AG09319 (cell line): Measurements from ENCODE around the gene ADA.
A peak's percentile ranks its signal among the peaks of the same experiment; 100 is the strongest.

ENCODE experiments used
- DNase-seq: peaks from one replicate; pipeline ENCODE4 v3.0.0-alpha.2; 2010; ENCODE audit warnings: low read depth; ENCODE audit errors: extremely low read depth
- TF ChIP-seq, protein P1 (sequence below): IDR thresholded peaks from 2 replicates; pipeline ENCODE4 v1.5.1; 2011; ENCODE audit warnings: low read depth, mild to moderate bottlenecking, inconsistent platforms, low read length, moderate library complexity

ADA gene

DNA sequence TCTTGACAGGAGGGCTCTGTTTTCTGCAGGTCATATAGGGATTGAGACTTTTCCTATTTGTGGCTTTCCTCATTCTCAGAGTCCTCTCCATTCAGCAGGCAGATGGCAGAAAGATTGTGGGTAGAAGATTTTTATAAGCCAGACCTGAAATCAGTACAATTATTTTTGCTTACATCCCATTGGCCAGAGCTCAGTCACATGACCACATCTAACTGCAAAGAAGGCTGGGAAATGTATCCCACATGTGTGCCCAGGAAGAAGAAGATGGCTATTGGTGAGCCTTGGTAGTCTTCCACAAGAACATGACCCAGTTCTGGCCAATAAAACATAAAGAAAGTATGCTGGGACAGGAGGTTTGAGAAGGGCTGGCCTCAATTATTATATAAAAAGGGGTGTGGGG is 42.1 kb upstream of the ADA start:
- TF ChIP-seq, protein P1, sequence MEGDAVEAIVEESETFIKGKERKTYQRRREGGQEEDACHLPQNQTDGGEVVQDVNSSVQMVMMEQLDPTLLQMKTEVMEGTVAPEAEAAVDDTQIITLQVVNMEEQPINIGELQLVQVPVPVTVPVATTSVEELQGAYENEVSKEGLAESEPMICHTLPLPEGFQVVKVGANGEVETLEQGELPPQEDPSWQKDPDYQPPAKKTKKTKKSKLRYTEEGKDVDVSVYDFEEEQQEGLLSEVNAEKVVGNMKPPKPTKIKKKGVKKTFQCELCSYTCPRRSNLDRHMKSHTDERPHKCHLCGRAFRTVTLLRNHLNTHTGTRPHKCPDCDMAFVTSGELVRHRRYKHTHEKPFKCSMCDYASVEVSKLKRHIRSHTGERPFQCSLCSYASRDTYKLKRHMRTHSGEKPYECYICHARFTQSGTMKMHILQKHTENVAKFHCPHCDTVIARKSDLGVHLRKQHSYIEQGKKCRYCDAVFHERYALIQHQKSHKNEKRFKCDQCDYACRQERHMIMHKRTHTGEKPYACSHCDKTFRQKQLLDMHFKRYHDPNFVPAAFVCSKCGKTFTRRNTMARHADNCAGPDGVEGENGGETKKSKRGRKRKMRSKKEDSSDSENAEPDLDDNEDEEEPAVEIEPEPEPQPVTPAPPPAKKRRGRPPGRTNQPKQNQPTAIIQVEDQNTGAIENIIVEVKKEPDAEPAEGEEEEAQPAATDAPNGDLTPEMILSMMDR = no peak
- no peak for DNase-seq

DNA sequence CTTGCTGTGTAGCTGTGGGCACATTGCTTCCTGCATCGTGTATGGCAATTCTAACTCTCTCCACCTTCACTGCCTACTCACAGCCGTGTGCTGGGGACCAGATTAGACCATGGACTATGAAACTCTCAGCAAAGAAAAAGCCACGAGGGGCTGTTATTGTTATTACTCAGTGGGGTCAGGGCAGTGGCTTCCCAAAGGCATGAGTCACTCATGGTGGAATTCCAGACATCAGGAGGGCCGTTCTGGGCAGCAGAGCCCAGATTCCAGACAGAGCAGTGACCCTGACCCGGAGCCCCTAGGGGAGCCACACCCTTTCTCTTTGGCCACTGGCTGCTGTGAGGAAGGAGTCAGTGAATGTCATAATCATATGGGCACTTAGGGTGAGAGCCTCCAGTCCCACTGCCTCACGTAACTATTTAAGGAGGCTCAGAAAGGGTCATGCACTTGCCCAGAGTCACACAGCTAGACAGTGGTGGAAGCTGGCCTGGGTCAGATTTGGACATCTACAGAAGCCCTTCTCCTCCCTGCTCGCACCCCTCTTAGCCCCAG is 41.5 kb upstream of the ADA start:
- DNase-seq = peak; percentile 85
- TF ChIP-seq, protein P1 = no peak

GRCh38 chr20:44691424-44692423 is 40.2 kb upstream of the ADA start:
- peak; percentile 60 for DNase-seq
- TF ChIP-seq, protein P1 = no peak

DNA sequence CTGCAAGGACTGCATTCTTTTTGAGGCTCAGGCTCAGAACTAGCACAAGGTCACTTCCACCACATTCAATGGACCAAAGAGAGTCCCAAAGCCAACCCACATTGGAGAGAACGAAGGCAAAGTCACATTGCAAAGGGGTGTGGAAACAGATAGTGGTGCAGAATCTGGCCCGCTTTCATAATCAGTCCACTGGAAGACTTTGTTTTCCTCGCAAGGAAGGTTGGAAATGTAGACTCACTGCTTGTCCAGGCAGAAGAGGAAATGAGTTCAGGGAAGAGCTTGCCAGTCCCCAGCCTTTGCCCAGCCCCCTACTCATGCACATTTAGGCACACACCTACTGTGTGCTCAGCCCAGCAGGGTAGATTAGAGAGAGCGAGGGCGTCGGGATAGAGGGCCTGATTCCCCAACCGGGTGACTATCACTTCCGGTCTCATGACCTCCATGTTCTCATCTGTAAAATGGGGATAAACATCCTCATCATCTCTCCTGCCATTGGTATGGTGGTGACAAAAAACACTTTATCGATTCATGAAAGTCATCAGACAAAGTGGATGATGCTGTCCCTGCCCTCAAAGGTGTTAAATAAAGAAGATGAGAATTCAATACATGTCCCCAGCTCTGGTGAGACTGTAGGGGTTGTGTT is 39.4 kb upstream of the ADA start:
- no peak for DNase-seq
- TF ChIP-seq, protein P1 = no peak

GRCh38 chr20:44689809-44690208 is 38.3 kb upstream of the ADA start:
- TF ChIP-seq, protein P1 = no peak

DNA sequence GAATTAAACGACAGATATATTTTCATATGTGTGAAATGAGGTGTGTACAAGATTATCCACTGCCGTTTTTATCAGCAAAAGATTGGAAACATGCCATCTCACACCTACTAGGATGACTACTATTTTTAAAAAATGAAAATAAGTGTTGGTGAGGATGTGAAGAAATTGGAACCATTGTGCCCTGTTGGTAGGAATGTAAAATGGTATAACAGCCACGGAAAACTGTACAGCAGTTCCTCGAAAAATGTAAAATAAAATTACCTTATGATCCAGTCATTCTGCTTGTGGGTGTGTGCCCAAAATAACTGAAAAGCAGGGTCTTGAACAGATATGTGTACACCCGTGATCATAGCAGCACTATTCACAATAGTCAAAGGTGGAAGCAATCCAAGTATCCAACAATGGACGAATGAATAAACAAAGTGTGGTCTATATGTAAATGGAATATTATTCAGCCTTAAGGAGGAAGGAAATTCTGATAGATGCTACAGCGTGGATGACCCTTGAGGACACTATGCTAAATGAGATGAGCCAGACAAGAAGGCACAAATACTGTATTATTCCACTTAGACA is 36.6 kb upstream of the ADA start:
- TF ChIP-seq, protein P1 = no peak; the same call in 1 of the 2 replicates
- DNase-seq = no peak

More at GRCh38 chr20:44689809-44690208, 38.3 kb upstream of the ADA start:
- DNase-seq = no peak
